Adipocyte (in vitro differentiated cells): ENCODE data around the gene CNDP1.
A peak's percentile ranks its signal among the peaks of the same experiment; 100 is the strongest.

Experiments used
- DNase-seq: peaks from one replicate; pipeline ENCODE4 v3.0.0-alpha.2; 2015; ENCODE audit warnings: low read depth
- H3K27me3 ChIP-seq: replicated peaks from 2 replicates; pipeline ENCODE4 v1.7.0; 2013; ENCODE audit warnings: mild to moderate bottlenecking, low read length, moderate library complexity; ENCODE audit not compliant: control insufficient read depth, insufficient read depth
- H3K36me3 ChIP-seq: 2 replicates; pipeline ENCODE4 v1.7.0; 2013; ENCODE audit warnings: low read length, mild to moderate bottlenecking, moderate library complexity; ENCODE audit not compliant: control insufficient read depth, insufficient read depth, severe bottlenecking
- H3K4me1 ChIP-seq: 2 replicates; pipeline ENCODE4 v1.7.0; 2013; ENCODE audit warnings: mild to moderate bottlenecking, low read length, moderate library complexity; ENCODE audit not compliant: control insufficient read depth, insufficient read depth
- H3K4me3 ChIP-seq: 2 replicates; pipeline ENCODE4 v1.7.0; 2013; ENCODE audit warnings: mild to moderate bottlenecking, low read length, moderate library complexity
- H3K9ac ChIP-seq: 2 replicates; pipeline ENCODE4 v1.7.0; 2013; ENCODE audit warnings: mild to moderate bottlenecking, low read length, moderate library complexity
- H3K9me3 ChIP-seq: 2 replicates; pipeline ENCODE4 v1.7.0; 2013; ENCODE audit warnings: mild to moderate bottlenecking, low read length, moderate library complexity; ENCODE audit not compliant: control insufficient read depth

The CNDP1 gene

GRCh38 chr18:74571895-74572680 is 37.8 kb downstream of the CNDP1 start:
- Histone ChIP-seq H3K9ac (no peak overlapping the region), H3K9me3 (no peaks in the 10 kb centered on the region), H3K27me3 (peaks cover 18% of the 10 kb centered on the region), H3K4me1 (no peaks in the 10 kb centered on the region), H3K36me3 (no peaks in the 10 kb centered on the region), H3K4me3 (no peak overlapping the region)
- no peak for DNase-seq

GRCh38 chr18:74573053-74573452 is 38.8 kb downstream of the CNDP1 start:
- no peaks in the 10 kb centered on the region for H3K4me1 ChIP-seq
- peaks cover 25% of the 10 kb centered on the region for H3K27me3 ChIP-seq
- H3K9ac ChIP-seq: no peak overlapping the region
- H3K4me3 ChIP-seq: no peak overlapping the region
- H3K36me3 ChIP-seq: no peaks in the 10 kb centered on the region
- no peak for DNase-seq
- no peaks in the 10 kb centered on the region for H3K9me3 ChIP-seq

GRCh38 chr18:74574916-74575315 is 40.6 kb downstream of the CNDP1 start:
- Histone ChIP-seq H3K36me3 (no peaks in the 10 kb centered on the region), H3K4me3 (no peak overlapping the region), H3K27me3 (peaks cover 29% of the 10 kb centered on the region), H3K9ac (no peak overlapping the region), H3K9me3 (no peaks in the 10 kb centered on the region), H3K4me1 (no peaks in the 10 kb centered on the region)
- no peak for DNase-seq

- H3K9ac ChIP-seq: no peak overlapping the region
These were observed 42.7 kb downstream of the CNDP1 start for GRCh38 chr18:74577019-74577418.

GRCh38 chr18:74579496-74580065 is 45.3 kb downstream of the CNDP1 start:
- no peak for DNase-seq
- no peaks in the 10 kb centered on the region for H3K4me1 ChIP-seq
- no peaks in the 10 kb centered on the region for H3K9me3 ChIP-seq
- no peak overlapping the region for H3K9ac ChIP-seq
- no peak overlapping the region for H3K4me3 ChIP-seq
- peaks cover 23% of the 10 kb centered on the region for H3K27me3 ChIP-seq
- H3K36me3 ChIP-seq: no peaks in the 10 kb centered on the region

More at GRCh38 chr18:74577019-74577418, 42.7 kb downstream of the CNDP1 start:
- Histone ChIP-seq H3K36me3 (no peaks in the 10 kb centered on the region), H3K4me3 (no peak overlapping the region), H3K27me3 (peaks cover 26% of the 10 kb centered on the region), H3K4me1 (no peaks in the 10 kb centered on the region), H3K9me3 (no peaks in the 10 kb centered on the region)
- DNase-seq: no peak

GRCh38 chr18:74582642-74583041 is 48.3 kb downstream of the CNDP1 start:
- DNase-seq: no peak
- Histone ChIP-seq H3K9me3 (peaks cover 3% of the 10 kb centered on the region), H3K4me1 (no peaks in the 10 kb centered on the region), H3K9ac (no peak overlapping the region), H3K27me3 (peaks cover 23% of the 10 kb centered on the region), H3K36me3 (no peaks in the 10 kb centered on the region), H3K4me3 (no peak overlapping the region)

- Histone ChIP-seq H3K4me1 (peaks cover 8% of the 10 kb centered on the region), H3K4me3 (no peak overlapping the region), H3K9ac (no peak overlapping the region), H3K36me3 (no peaks in the 10 kb centered on the region), H3K9me3 (peaks cover 3% of the 10 kb centered on the region), H3K27me3 (peaks cover 14% of the 10 kb centered on the region)
- no peak for DNase-seq
These were observed 53.1 kb downstream of the CNDP1 start for GRCh38 chr18:74587441-74587840.

- Histone ChIP-seq H3K9me3 (peaks cover 3% of the 10 kb centered on the region), H3K4me1 (peaks cover 8% of the 10 kb centered on the region), H3K4me3 (no peak overlapping the region), H3K36me3 (peaks cover 12% of the 10 kb centered on the region), H3K27me3 (peaks cover 14% of the 10 kb centered on the region), H3K9ac (no peak overlapping the region)
- DNase-seq: no peak
These were observed 54.7 kb downstream of the CNDP1 start for GRCh38 chr18:74589021-74589420.

GRCh38 chr18:74589811-74590210 is 55.5 kb downstream of the CNDP1 start:
- H3K27me3 ChIP-seq: peaks cover 14% of the 10 kb centered on the region
- H3K4me3 ChIP-seq: no peak overlapping the region
- H3K4me1 ChIP-seq: peaks cover 8% of the 10 kb centered on the region
- H3K9ac ChIP-seq: no peak overlapping the region
- no peak for DNase-seq
- H3K9me3 ChIP-seq: peaks cover 3% of the 10 kb centered on the region
- H3K36me3 ChIP-seq: peaks cover 12% of the 10 kb centered on the region

GRCh38 chr18:74590671-74591070 is 56.4 kb downstream of the CNDP1 start:
- Histone ChIP-seq H3K36me3 (peaks cover 12% of the 10 kb centered on the region), H3K4me3 (no peak overlapping the region), H3K9ac (no peak overlapping the region), H3K9me3 (peaks cover 3% of the 10 kb centered on the region), H3K27me3 (peaks cover 14% of the 10 kb centered on the region), H3K4me1 (peaks cover 14% of the 10 kb centered on the region)
- no peak for DNase-seq

GRCh38 chr18:74595431-74595830 is 61.1 kb downstream of the CNDP1 start:
- Histone ChIP-seq H3K27me3 (no peaks in the 10 kb centered on the region), H3K9me3 (no peaks in the 10 kb centered on the region), H3K4me1 (peaks cover 26% of the 10 kb centered on the region), H3K4me3 (peak overlapping the region; percentile 99), H3K36me3 (peaks cover 12% of the 10 kb centered on the region), H3K9ac (no peak overlapping the region)
- no peak for DNase-seq
